H9 (cell line): ENCODE measurements around the gene TYW5. TPM values are rescaled to one million over a fixed set of nuclear protein-coding genes. Genes with fewer than 3 reads are reported as not detected.

ENCODE experiments used
- DNase-seq: peaks from one replicate; pipeline ENCODE4 v3.0.0-alpha.2; 2017
- H2AFZ ChIP-seq: one replicate; pipeline ENCODE4 v1.6.1; 2013; ENCODE audit warnings: mild to moderate bottlenecking, low read length, control low read depth, moderate library complexity
- H2AK5ac ChIP-seq: 2 replicates; pipeline ENCODE4 v1.6.1; 2013; ENCODE audit warnings: low read length, control low read depth, mixed read lengths; ENCODE audit not compliant: insufficient read length
- H2BK120ac ChIP-seq: one replicate; pipeline ENCODE4 v1.6.1; 2013; ENCODE audit warnings: low read depth, mild to moderate bottlenecking, low read length, control low read depth, inconsistent platforms; ENCODE audit not compliant: poor library complexity, severe bottlenecking
- H2BK12ac ChIP-seq: 2 replicates; pipeline ENCODE4 v1.6.1; 2013; ENCODE audit warnings: low read length, control low read depth, mixed read lengths, low read depth; ENCODE audit not compliant: insufficient read length
- H2BK15ac ChIP-seq: 2 replicates; pipeline ENCODE4 v1.6.1; 2013; ENCODE audit warnings: low read depth, low read length, control low read depth
- H2BK20ac ChIP-seq: one replicate; pipeline ENCODE4 v1.6.1; 2013; ENCODE audit warnings: low read depth, mild to moderate bottlenecking, low read length, control low read depth, inconsistent platforms; ENCODE audit not compliant: poor library complexity, severe bottlenecking
- H2BK5ac ChIP-seq: 2 replicates; pipeline ENCODE4 v1.6.1; 2013; ENCODE audit warnings: low read length, control low read depth, mixed read lengths; ENCODE audit not compliant: insufficient read length
- H3K14ac ChIP-seq: 2 replicates; pipeline ENCODE4 v1.6.1; 2013; ENCODE audit warnings: low read length, control low read depth; ENCODE audit not compliant: insufficient read depth
- H3K18ac ChIP-seq: 2 replicates; pipeline ENCODE4 v1.6.1; 2013; ENCODE audit warnings: low read depth, mild to moderate bottlenecking, mixed read lengths, low read length, control low read depth; ENCODE audit not compliant: insufficient read length
- H3K23ac ChIP-seq: 2 replicates; pipeline ENCODE4 v1.6.1; 2013; ENCODE audit warnings: low read length, control low read depth, mixed read lengths, low read depth; ENCODE audit not compliant: insufficient read length
- H3K23me2 ChIP-seq: 2 replicates; pipeline ENCODE4 v1.6.1; 2013; ENCODE audit warnings: low read depth, mild to moderate bottlenecking, mixed read lengths, low read length, control low read depth; ENCODE audit not compliant: insufficient read length, poor library complexity, severe bottlenecking
- H3K27ac ChIP-seq: 2 replicates; pipeline ENCODE4 v1.5.1; 2013; ENCODE audit warnings: low read length, control low read depth, mixed read lengths, low read depth; ENCODE audit not compliant: insufficient read length
- H3K27me3 ChIP-seq: 2 replicates; pipeline ENCODE4 v1.6.1; 2013; ENCODE audit warnings: low read length, control low read depth, inconsistent platforms; ENCODE audit not compliant: insufficient read depth
- H3K4ac ChIP-seq: 2 replicates; pipeline ENCODE4 v1.6.1; 2013; ENCODE audit warnings: low read depth, mild to moderate bottlenecking, control low read depth, inconsistent platforms, low read length, moderate library complexity
- H3K4me1 ChIP-seq: 2 replicates; pipeline ENCODE4 v1.6.1; 2013; ENCODE audit warnings: low read length, control low read depth, inconsistent platforms; ENCODE audit not compliant: insufficient read depth
- H3K4me2 ChIP-seq: 2 replicates; pipeline ENCODE4 v1.6.1; 2013; ENCODE audit warnings: low read length, control low read depth, mixed read lengths; ENCODE audit not compliant: insufficient read length, insufficient read depth
- H3K56ac ChIP-seq: 2 replicates; pipeline ENCODE4 v1.6.1; 2013; ENCODE audit warnings: low read depth, mild to moderate bottlenecking, mixed read lengths, low read length, control low read depth; ENCODE audit not compliant: insufficient read length
- H3K79me1 ChIP-seq: 2 replicates; pipeline ENCODE4 v1.6.1; 2013; ENCODE audit warnings: low read depth, mild to moderate bottlenecking, moderate library complexity, low read length, control low read depth, inconsistent platforms; ENCODE audit not compliant: insufficient read depth, poor library complexity, severe bottlenecking
- H3K79me2 ChIP-seq: 2 replicates; pipeline ENCODE4 v1.6.1; 2013; ENCODE audit warnings: low read length, control low read depth, inconsistent platforms; ENCODE audit not compliant: insufficient read depth
- H3K9ac ChIP-seq: 2 replicates; pipeline ENCODE4 v1.6.1; 2013; ENCODE audit warnings: low read length, control low read depth, mixed read lengths; ENCODE audit not compliant: insufficient read length; ENCODE audit errors: extremely low read depth
- H3K9me3 ChIP-seq: one replicate; pipeline ENCODE4 v1.6.1; 2013; ENCODE audit warnings: low read depth, low read length, inconsistent platforms; ENCODE audit not compliant: control insufficient read depth
- H3T11ph ChIP-seq: one replicate; pipeline ENCODE4 v1.6.1; 2013; ENCODE audit warnings: mild to moderate bottlenecking, low read length, control low read depth, inconsistent platforms
- H4K20me1 ChIP-seq: one replicate; pipeline ENCODE4 v1.6.1; 2013; ENCODE audit not compliant: control insufficient read depth, insufficient read length, insufficient read depth
- H4K5ac ChIP-seq: 2 replicates; pipeline ENCODE4 v1.6.1; 2013; ENCODE audit warnings: low read depth, mild to moderate bottlenecking, mixed read lengths, low read length, control low read depth; ENCODE audit not compliant: insufficient read length
- H4K8ac ChIP-seq: replicated peaks from 2 replicates; pipeline ENCODE4 v1.6.1; 2013; ENCODE audit warnings: low read length, control low read depth, mixed read lengths, low read depth; ENCODE audit not compliant: insufficient read length
- H4K91ac ChIP-seq: 2 replicates; pipeline ENCODE4 v1.6.1; 2013; ENCODE audit warnings: low read depth, mild to moderate bottlenecking, moderate library complexity, mixed read lengths, low read length, control low read depth; ENCODE audit not compliant: insufficient read length
- H3K27ac Mint-ChIP-seq, 3 experiments: 2 replicates in 2 of 3; 3 replicates in 1 of 3; pipeline ENCODE4 v1.8.0; 2020 to 2021; ENCODE audit warnings: mixed read lengths in 3 of 3, mild to moderate bottlenecking in 1 of 3, moderate library complexity in 1 of 3
- H3K27me3 Mint-ChIP-seq: 2 replicates; pipeline ENCODE4 v1.8.0; 2021; ENCODE audit warnings: low read depth, mild to moderate bottlenecking, moderate library complexity, mixed read lengths
- H3K36me3 Mint-ChIP-seq, 3 experiments: 2 replicates in 2 of 3; 3 replicates in 1 of 3; pipeline ENCODE4 v1.8.0; 2020 to 2021; ENCODE audit warnings: low read depth in 3 of 3, mixed read lengths in 3 of 3; ENCODE audit not compliant: insufficient read depth in 1 of 3
- H3K4me1 Mint-ChIP-seq, 2 experiments: 2 replicates each; pipeline ENCODE4 v1.8.0; 2020; ENCODE audit warnings: mixed read lengths in 2 of 2
- H3K4me3 Mint-ChIP-seq, 2 experiments: 2 replicates in 1 of 2; 3 replicates in 1 of 2; pipeline ENCODE4 v1.8.0; 2020 to 2021; ENCODE audit warnings: mild to moderate bottlenecking in 2 of 2, mixed read lengths in 2 of 2, moderate library complexity in 1 of 2
- H3K9me3 Mint-ChIP-seq, 2 experiments: 2 replicates in 1 of 2; 3 replicates in 1 of 2; pipeline ENCODE4 v1.8.0; 2020; ENCODE audit warnings: mild to moderate bottlenecking in 2 of 2, mixed read lengths in 2 of 2, moderate library complexity in 1 of 2
- WGBS: extraction: QIAGEN DNeasy Blood & Tissue Kit; methylation state at CpG from one replicate; pipeline ENCODE4 v1.1.7; 2013; ENCODE audit warnings: missing lambda C conversion rate, low lambda C conversion rate, mixed read lengths; ENCODE audit not compliant: insufficient read length; ENCODE audit errors: extremely low coverage; 5-methylcytosine and 5-hydroxymethylcytosine counted together
- total RNA-seq: library from RNA; stranded (reverse); gene quantifications from 2 replicates; pipeline ENCODE4 v1.2.1, GENCODE V29; 2021
- TF ChIP-seq, protein P1 (sequence below): fragments of 200-600 bp; sonication (generic); conservative IDR thresholded peaks from 3 replicates; pipeline ENCODE4 v1.8.0; 2021; ENCODE audit warnings: antibody characterized with exemption, mild to moderate bottlenecking

TYW5 gene
- total RNA-seq, 1 experiment from 2014 or later: 17.7 TPM

DNA sequence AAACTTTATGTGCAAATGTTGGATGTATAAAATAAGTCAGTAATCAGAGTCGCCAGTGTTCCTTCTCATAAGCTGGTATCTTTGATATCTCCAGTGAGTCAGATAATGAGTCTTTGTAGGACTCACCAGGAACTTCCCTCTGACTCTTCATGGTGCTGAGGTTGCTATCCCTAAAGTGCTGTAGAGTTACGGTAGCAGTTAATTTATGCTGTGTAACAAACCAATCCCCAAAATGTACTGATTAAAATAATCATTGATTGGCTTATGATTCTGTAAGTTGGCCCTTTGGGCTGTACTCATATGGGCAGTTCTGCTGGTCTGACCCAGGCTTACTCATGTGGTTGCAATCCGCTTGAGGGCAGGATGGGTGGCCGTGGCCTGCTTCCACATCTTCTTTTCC lies 43.9 kb upstream of the TYW5 start:
- H3K14ac ChIP-seq: no peak overlapping the region
- H4K8ac ChIP-seq: no peak overlapping the region
- 0 out of 5 replicates have a peak, but pooled peaks cover 0 to 1% of the 10 kb centered on the region in 2 experiments for H3K9me3 Mint-ChIP-seq
- no peak overlapping the region for H2BK120ac ChIP-seq
- TF ChIP-seq, protein P1, sequence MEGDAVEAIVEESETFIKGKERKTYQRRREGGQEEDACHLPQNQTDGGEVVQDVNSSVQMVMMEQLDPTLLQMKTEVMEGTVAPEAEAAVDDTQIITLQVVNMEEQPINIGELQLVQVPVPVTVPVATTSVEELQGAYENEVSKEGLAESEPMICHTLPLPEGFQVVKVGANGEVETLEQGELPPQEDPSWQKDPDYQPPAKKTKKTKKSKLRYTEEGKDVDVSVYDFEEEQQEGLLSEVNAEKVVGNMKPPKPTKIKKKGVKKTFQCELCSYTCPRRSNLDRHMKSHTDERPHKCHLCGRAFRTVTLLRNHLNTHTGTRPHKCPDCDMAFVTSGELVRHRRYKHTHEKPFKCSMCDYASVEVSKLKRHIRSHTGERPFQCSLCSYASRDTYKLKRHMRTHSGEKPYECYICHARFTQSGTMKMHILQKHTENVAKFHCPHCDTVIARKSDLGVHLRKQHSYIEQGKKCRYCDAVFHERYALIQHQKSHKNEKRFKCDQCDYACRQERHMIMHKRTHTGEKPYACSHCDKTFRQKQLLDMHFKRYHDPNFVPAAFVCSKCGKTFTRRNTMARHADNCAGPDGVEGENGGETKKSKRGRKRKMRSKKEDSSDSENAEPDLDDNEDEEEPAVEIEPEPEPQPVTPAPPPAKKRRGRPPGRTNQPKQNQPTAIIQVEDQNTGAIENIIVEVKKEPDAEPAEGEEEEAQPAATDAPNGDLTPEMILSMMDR: no peak
- H2BK20ac ChIP-seq: no peak overlapping the region
- no peaks in the 10 kb centered on the region for H3K23me2 ChIP-seq
- H4K91ac ChIP-seq: no peak overlapping the region
- no peaks in the 10 kb centered on the region for H3K79me1 ChIP-seq
- no peak overlapping the region for H3K23ac ChIP-seq
- H3K9ac ChIP-seq: no peak overlapping the region
- no peak overlapping the region for H4K5ac ChIP-seq
- no peaks in the 10 kb centered on the region for H3K27me3 ChIP-seq
- H3K4me3 Mint-ChIP-seq: no peak overlapping the region
- no peak overlapping the region for H3K4me2 ChIP-seq
- H3K27ac ChIP-seq: no peak overlapping the region
- no peaks in the 10 kb centered on the region for H3K9me3 ChIP-seq
- H3T11ph ChIP-seq: no peak overlapping the region
- H3K4ac ChIP-seq: no peak overlapping the region
- no peak overlapping the region for H3K27ac Mint-ChIP-seq
- whole genome bisulfite sequencing: no CpG with 5 or more reads among the region's 4 CpGs
- no peak for DNase-seq
- H3K4me1 Mint-ChIP-seq: peaks cover 12 to 16% of the 10 kb centered on the region in 2 experiments
- H4K20me1 ChIP-seq: no peaks in the 10 kb centered on the region
- no peak overlapping the region for H2AFZ ChIP-seq
- no peak overlapping the region for H2BK5ac ChIP-seq
- no peak overlapping the region for H2BK15ac ChIP-seq
- no peaks in the 10 kb centered on the region; the same call in 1 of the 2 replicates for H3K27me3 Mint-ChIP-seq
- no peak overlapping the region for H2BK12ac ChIP-seq
- H3K36me3 Mint-ChIP-seq: no peaks in the 10 kb centered on the region
- H3K18ac ChIP-seq: no peak overlapping the region
- no peak overlapping the region for H2AK5ac ChIP-seq
- no peaks in the 10 kb centered on the region for H3K79me2 ChIP-seq
- peaks cover 10% of the 10 kb centered on the region; the same call in 1 of the 2 replicates for H3K4me1 ChIP-seq
- H3K56ac ChIP-seq: no peak overlapping the region
